HL-60 (cell line): ENCODE measurements around the gene IL18.
"Not testable (repeated sequence)": the region's sequence is repeated elsewhere in the genome, so short reads cannot be mapped to it uniquely, and the experiment has no call there.

ENCODE experiments used
- DNase-seq, 2 experiments: peaks; one replicate each; pipeline ENCODE4 v3.0.0-alpha.2; 2010 to 2020; ENCODE audit warnings: low read depth in 1 of 2, low spot score in 1 of 2
- H3K27ac ChIP-seq: fragments of 250-450 bp; sonication (Bioruptor Pico); replicated peaks from 2 replicates; pipeline ENCODE4 v1.5.1; 2020; ENCODE audit warnings: mild to moderate bottlenecking, moderate library complexity
- H3K27me3 ChIP-seq: fragments of 250-450 bp; sonication (Bioruptor Pico); 2 replicates; pipeline ENCODE4 v1.5.1; 2021; ENCODE audit warnings: mild to moderate bottlenecking, moderate library complexity; ENCODE audit not compliant: insufficient read depth, poor library complexity, severe bottlenecking
- H3K4me3 ChIP-seq: replicated peaks from 2 replicates; pipeline ENCODE4 v1.5.1; 2011; ENCODE audit warnings: mild to moderate bottlenecking, control low read depth, low read length; ENCODE audit not compliant: insufficient read depth
- GABPA ChIP-seq: IDR thresholded peaks from 2 replicates; pipeline ENCODE4 v1.6.1; 2012; ENCODE audit warnings: low read depth
- POLR2AphosphoS5 ChIP-seq: IDR thresholded peaks from 2 replicates; pipeline ENCODE4 v1.6.1; 2012; ENCODE audit warnings: low read depth
- SPI1 ChIP-seq: IDR thresholded peaks from 2 replicates; pipeline ENCODE4 v1.6.1; 2012; ENCODE audit warnings: low read depth, mild to moderate bottlenecking, borderline replicate concordance
- TF ChIP-seq, protein P1 (sequence below): IDR thresholded peaks from one replicate; pipeline ENCODE4 v1.5.1; 2011; ENCODE audit warnings: low read length, control low read depth, inconsistent platforms; ENCODE audit not compliant: insufficient read depth
- TF ChIP-seq, protein P2 (sequence below): IDR thresholded peaks from 2 replicates; pipeline ENCODE4 v1.6.1; 2012; ENCODE audit warnings: low read depth; ENCODE audit not compliant: insufficient replicate concordance

IL18 gene

DNA sequence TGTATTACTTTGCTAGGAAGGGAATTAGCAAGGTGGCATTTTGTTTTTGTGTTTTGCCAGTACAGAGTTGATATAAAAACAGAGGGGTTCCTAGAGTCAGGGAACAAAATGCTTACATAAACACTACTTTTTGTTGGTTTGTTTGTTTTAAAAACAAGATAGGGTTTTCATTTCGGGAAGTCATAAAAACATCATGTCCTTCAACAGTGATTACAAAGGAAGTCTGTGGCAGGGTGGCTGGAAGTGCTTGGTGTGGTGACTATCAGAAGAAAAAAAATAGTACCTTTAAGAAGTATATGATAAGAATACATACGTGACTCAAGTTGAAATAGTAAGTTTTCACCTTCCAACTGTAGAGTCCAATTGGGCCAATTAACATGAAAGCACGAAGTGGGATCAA is 1.2 kb upstream of the IL18 start:
- DNase-seq = no peak
- Histone ChIP-seq H3K27ac (no peak overlapping the region; the same call in 1 of the 2 replicates), H3K4me3 (no peak overlapping the region), H3K27me3 (no peaks in the 10 kb centered on the region)
- TF ChIP-seq, protein P1, sequence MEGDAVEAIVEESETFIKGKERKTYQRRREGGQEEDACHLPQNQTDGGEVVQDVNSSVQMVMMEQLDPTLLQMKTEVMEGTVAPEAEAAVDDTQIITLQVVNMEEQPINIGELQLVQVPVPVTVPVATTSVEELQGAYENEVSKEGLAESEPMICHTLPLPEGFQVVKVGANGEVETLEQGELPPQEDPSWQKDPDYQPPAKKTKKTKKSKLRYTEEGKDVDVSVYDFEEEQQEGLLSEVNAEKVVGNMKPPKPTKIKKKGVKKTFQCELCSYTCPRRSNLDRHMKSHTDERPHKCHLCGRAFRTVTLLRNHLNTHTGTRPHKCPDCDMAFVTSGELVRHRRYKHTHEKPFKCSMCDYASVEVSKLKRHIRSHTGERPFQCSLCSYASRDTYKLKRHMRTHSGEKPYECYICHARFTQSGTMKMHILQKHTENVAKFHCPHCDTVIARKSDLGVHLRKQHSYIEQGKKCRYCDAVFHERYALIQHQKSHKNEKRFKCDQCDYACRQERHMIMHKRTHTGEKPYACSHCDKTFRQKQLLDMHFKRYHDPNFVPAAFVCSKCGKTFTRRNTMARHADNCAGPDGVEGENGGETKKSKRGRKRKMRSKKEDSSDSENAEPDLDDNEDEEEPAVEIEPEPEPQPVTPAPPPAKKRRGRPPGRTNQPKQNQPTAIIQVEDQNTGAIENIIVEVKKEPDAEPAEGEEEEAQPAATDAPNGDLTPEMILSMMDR = no peak
- no peak for TF ChIP-seq GABPA
- no peak for TF ChIP-seq POLR2AphosphoS5
- TF ChIP-seq SPI1 = no peak
- TF ChIP-seq, protein P2, sequence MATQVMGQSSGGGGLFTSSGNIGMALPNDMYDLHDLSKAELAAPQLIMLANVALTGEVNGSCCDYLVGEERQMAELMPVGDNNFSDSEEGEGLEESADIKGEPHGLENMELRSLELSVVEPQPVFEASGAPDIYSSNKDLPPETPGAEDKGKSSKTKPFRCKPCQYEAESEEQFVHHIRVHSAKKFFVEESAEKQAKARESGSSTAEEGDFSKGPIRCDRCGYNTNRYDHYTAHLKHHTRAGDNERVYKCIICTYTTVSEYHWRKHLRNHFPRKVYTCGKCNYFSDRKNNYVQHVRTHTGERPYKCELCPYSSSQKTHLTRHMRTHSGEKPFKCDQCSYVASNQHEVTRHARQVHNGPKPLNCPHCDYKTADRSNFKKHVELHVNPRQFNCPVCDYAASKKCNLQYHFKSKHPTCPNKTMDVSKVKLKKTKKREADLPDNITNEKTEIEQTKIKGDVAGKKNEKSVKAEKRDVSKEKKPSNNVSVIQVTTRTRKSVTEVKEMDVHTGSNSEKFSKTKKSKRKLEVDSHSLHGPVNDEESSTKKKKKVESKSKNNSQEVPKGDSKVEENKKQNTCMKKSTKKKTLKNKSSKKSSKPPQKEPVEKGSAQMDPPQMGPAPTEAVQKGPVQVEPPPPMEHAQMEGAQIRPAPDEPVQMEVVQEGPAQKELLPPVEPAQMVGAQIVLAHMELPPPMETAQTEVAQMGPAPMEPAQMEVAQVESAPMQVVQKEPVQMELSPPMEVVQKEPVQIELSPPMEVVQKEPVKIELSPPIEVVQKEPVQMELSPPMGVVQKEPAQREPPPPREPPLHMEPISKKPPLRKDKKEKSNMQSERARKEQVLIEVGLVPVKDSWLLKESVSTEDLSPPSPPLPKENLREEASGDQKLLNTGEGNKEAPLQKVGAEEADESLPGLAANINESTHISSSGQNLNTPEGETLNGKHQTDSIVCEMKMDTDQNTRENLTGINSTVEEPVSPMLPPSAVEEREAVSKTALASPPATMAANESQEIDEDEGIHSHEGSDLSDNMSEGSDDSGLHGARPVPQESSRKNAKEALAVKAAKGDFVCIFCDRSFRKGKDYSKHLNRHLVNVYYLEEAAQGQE = no peak

DNA sequence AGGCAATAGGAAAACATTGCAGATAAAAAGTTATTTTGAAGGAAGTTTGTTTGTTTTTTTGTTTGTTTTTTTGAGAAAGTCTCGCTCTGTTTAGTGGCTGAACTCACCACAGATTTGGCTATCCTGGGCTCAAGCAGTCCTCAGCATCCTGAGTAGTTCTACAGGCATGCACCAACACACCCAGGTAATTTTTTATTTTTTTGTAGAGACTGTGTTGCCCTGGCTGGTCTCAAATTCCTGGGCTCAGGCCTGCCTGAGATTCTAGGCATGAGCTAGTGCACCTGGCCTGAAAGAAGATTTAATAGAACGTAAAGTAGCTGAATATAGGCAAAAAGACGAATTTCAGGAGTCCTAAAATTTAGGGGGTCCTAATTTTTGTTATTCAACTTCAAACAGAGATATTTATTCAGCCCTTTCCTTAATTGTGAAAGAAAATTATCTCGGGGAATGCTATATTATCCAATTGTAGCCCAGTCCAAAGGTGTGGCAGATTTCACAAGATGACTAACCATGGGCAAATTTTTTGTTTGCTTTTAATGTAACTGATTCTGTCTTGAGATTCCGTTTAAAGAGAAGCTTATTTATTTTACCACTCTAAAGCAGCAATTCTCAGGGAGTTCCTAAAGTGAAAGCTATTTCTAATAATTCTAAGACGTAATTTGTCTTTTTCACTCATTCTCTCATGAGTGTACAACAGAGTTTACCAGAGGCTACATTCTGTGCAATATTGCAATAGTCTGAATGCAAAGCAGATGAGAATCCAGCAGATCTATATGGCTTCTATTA is 940 bp downstream of the IL18 start:
- Histone ChIP-seq H3K4me3 (no peak overlapping the region; the same call in 1 of the 2 replicates), H3K27ac (peak overlapping the region; percentile 67), H3K27me3 (no peaks in the 10 kb centered on the region)
- TF ChIP-seq, protein P2 = no peak
- no peak for TF ChIP-seq GABPA
- TF ChIP-seq POLR2AphosphoS5 = no peak
- TF ChIP-seq SPI1 = no peak
- TF ChIP-seq, protein P1 = no peak
- no peak for DNase-seq

DNA sequence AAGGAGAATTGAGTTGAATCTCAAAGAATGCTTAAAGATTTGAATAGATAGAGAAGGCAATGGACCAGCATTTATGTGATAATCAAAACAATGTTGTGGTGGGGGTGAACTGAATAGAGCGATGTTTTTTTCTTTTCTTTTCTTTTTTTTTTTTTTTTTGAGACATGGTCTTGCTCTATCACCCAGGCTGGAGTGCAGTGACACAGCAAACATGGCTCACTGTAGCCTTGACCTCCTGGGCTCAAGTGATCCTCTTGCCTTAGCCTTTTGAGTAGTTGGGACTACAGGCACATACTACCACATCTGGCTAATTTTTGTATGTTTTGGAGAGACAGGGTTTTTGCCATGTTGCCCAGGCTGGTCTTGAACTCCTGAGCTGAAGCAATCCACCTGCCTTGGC is 1.7 kb downstream of the IL18 start:
- not testable (repeated sequence) for H3K27me3 ChIP-seq, DNase-seq, H3K4me3 ChIP-seq, H3K27ac ChIP-seq

DNA sequence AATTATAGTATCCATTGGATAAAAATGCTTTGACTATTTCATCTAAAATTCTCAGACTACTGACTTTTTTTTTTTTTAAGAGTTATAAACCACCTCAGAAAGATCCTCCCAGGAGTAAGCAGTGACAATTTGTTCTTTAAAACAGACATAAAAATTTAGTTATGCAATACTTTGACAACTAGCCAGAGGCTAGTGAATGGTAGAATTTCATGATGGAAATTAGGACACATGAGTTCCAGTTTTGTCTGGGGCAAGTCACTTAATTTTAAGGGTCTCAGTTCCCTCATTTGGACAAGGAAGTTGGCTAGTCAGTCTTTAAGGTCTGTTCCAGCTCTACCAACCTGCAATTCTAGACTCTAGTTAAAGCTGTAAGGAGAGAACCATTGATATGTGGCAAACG is 2.9 kb downstream of the IL18 start:
- TF ChIP-seq, protein P1 = no peak
- no peak for TF ChIP-seq SPI1
- no peak for TF ChIP-seq POLR2AphosphoS5
- TF ChIP-seq, protein P2 = no peak
- TF ChIP-seq GABPA = no peak
- peak overlapping the region; percentile 82 for H3K27ac ChIP-seq
- H3K4me3 ChIP-seq = no peak overlapping the region
- peak in 1 of 2 experiments; percentile 32 for DNase-seq
- no peaks in the 10 kb centered on the region for H3K27me3 ChIP-seq
